ENCODE results near the gene SELP.

SELP gene

DNA sequence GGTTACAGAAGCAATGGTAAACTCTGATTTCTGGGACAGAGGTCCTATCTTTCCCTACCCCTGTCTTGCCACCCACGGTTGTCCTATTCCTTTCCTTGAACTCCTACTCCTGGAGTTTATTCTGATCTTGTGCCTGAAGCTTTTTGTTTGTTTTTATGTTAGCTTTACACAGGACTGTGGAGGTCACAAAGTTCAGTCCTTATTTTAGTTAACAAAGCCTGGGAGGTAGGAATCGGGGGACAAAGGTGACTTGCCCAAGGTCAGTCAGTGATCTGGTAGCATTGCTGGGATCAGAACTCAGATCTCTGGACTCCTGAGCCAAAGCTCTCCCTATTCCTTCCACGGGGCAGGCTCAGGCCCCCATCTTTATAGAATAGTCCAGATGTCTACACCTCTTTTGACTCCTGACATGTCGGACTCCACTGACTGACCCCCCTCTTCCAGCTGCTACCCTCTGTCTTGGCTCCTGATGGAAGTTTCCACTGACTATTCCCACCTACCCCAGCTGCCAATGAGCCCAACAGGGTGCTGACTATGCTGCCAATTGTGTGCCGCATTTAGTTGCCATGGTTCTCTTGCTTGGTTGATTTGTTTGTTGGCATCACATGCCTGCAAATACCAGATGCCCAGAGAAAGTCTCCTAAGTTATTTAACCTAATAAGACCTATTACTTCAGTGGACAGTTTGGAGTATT, 53.5 kb downstream of the SELP start:
- DNase-seq (ENCODE audit: low spot score): no peak

DNA sequence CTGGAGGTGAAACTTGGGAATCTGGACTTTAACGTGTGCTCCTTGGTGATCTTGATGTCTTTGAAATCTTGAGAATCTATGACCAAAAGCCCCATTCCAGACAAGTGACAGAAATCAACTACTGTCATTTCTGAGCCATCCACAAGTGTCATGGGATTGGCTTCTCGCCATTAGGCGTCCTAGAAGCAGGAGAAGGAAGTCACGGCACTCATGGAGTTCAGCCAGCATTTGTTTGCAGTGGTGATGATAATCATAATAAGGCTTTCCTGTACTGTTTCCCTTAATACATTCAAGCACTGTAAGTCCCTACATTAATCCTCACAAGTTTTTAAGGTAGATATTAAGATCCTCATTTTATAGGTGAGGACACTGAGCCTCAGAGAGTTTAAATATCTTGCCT, 55.6 kb downstream of the SELP start:
- DNase-seq (ENCODE audit: low spot score): no peak

GRCh38 chr1:169572187-169572586, 57.7 kb downstream of the SELP start:
- no peak for DNase-seq (ENCODE audit: low spot score)

GRCh38 chr1:169571450-169571849, 58.5 kb downstream of the SELP start:
- DNase-seq (ENCODE audit: low spot score): no peak

DNA sequence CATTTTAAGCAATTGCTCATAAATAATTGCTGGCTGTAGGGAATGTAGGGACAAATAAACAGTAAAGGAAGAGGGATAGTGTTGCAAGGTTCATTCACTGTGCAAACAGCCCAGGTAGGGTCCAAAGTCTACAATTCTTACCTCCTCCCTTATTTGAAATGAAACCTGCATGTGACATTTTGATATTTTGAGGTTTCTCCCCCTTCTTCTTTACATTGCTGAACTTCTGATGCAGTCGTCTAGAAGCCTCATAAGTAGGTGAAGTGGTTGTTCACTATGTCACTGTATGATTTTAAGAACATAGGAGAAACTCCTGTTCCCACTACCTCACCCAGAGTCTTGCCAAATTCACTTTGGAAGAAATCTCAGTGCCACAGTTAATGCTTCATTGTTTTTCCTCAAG, 59.8 kb downstream of the SELP start:
- DNase-seq (ENCODE audit: low spot score): no peak

DNA sequence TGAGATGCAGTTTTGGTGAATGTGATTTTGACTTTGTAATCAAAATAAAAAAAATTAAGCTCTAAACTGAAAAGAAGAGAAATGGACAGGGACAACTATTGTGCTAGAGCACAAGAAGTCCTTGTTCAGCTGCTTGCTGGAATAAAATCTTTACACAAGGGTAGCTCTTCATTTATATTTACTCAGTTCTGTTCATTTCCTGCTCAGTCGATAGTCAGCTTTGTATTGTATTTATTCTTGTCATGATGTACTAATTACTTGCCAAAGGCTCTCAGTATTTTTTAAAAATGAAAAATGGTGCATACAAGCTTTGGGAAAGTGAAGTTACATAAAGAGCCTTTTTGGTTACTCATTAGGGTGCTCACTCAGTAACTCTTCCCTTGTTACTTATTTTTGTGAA, 61.4 kb downstream of the SELP start:
- DNase-seq (ENCODE audit: low spot score): no peak

GRCh38 chr1:169565335-169566271, 64.3 kb downstream of the SELP start:
- no peak for DNase-seq (ENCODE audit: low spot score)

DNA sequence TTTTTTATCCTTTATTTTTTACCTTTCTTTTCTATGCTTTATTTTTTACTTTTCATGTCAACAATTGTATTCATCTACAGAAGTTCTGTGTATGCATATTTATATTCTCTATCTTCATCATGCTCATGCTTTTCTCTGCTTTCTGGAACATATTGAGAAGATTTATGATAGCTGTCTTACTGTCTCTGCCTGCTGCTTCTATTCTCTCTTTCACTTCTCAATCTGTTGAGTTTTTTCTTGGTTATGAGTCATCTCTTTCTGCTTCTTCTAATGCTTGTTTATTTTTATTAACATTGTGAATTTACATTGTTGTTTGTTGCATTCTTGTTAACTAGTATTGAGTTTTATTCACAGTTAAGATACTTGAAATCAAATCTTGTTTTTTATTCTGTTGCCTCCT, 66.3 kb downstream of the SELP start:
- DNase-seq (ENCODE audit: low spot score): no peak

DNA sequence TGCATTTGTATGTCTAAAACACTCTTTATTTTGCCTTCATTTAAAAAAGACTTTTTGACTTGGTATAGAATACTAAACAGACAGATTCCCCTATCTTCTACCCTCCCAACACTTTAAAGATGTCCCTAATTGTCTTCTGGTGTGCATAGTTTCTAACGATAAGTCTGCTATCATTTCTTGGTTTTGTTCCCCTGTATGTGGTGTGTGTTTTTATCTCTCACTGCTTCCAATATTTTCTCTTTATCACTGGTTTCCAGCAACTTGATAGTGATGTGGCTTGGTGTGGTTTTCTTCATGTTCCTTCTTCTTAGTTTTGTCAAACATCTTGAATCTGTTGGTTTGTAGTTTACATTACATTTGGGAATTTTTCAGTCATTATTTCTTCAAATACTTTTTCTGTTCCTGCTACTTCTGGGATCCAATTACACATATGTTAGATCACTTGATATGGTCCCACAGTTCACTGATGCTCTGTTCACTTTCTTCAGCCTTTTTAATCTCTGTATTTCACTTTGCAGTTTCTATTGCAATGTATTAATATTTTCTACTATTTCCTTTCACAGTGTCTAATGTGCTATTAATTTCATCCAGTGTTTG, 66.8 kb downstream of the SELP start:
- DNase-seq (ENCODE audit: low spot score): no peak

GRCh38 chr1:169561692-169562091, 68.2 kb downstream of the SELP start:
- no peak for DNase-seq (ENCODE audit: low spot score)

- no peak for DNase-seq (ENCODE audit: low spot score)
Measured at GRCh38 chr1:169557131-169557530, 72.8 kb downstream of the SELP start.

- DNase-seq (ENCODE audit: low spot score): peak; percentile 51
Measured at GRCh38 chr1:169550294-169550693, 79.6 kb downstream of the SELP start.

DNA sequence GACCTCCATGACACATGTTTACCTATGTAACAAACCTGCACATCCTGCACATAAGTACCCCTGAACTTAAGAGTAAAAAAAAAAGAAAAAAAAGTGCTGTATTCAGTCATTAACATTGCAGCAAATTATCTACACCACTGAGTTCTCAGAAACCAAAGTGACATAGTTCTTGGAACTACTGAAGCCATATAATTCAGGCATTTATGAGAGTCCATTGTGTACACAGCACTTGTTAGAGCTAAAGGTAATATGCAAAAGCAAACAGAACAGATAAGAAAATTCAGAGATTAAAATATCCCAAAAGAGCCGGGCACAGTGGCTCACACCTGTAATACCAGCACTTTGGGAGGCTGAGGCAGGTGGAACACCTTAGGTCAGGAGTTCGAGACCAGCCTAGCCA, 81.6 kb downstream of the SELP start:
- DNase-seq (ENCODE audit: low spot score): no peak

DNA sequence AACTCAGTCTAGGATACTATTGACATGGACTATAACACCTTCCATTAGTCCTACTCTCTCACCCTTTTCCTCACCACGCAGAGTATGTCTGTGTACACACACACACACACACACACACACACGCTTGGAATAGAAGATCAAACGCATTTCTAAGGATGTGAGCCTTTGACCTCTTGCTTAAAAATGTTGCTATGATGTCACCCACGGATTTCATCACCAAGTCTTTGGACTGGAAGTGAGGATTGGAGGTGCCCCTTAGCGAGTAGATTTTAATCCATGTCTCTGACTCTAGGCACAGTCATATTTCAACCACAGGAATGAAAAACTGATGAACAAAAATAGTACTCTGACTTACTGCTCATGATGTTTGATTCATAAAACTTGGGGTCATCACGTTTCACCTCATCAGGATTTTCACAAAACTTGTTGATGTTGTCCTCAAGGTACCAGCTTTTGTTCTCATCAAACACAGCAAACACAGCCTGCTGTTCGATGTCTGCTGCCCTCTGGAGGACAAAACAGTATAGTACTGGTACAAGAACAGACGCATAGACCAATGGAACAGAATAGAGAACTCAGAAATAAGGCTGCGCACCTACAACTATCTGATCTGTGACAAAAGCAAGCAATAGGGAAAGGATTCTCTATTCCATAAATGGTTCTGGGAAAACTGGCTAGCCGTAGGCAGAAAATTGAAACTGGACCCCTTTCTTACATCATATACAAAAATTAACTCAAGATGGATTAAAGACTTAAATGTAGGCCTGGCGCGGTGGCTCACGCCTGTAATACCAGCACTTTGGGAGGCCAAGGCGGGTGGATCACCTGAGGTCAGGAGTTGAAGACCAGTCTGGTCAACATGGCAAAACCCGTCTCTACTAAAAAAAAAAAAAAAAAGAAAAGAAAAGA, 83.6 kb downstream of the SELP start:
- DNase-seq (ENCODE audit: low spot score): peak; percentile 88

DNA sequence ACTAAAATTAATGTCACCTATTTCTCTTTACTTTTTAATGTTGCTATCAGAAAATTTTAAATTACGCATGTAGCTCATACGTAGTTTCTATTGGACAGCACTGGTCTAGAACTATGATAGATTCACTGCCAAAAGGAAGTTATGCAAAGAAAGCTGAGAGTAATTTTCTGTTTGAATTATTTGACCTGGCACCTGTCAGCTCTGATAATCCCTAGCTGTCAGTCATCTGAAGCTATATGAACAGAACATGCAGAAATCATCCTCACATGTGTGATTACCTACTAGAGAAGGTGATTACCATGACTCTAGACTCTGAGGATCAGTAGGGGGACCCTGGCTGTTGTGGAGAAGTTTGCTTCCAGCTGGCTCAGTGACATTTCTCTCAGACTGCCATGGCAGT, 84.5 kb downstream of the SELP start:
- no peak for DNase-seq (ENCODE audit: low spot score)

- no peak for DNase-seq (ENCODE audit: low spot score)
Measured at GRCh38 chr1:169538998-169539871, 90.7 kb downstream of the SELP start.
